ENCODE data around the gene LRRC73.

DNA sequence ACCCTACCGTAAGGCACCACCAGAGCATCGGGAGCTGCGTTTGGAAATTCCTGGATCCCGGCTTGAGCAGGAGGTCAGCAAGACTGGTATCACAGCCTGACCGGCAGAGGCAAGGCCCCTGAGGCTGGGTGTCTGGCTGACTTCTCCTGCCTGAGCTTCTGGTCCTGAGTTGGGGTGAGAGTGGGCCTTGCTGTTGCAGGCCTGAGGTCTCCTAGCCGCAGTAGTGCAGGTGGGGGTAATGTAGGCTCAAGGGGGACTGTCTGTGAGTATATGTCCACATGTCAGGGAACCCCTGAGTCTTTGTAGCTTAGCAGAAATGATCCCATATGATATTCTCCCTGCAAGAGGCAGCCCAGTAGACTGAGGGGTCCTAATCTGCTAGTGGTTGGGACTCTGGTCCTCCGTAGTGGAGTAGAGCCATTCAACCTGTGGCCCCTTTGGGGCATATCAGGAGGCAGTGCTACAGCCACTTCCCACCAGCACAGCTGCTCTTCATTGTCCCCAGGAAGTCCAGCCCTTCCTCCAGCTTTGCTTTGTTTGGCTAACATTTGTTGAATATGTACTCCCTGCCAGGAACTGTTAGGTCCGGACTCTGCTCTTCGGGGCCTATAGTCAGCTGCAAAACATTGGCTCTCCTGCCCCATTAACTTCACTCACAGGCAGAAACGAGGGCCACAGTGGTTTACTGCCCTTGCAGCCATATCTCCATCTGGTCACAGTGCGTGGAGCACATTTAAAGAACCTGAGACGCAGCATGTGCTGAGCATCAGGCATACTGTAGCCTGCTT is 10.9 kb downstream of the LRRC73 start:
- TF ChIP-seq EZH2 (optimal IDR thresholded peaks at IDR 0.05; ENCODE audit: low read depth, low read length) (no peak), EZH2phosphoT487 (IDR thresholded peaks at IDR 0.05; ENCODE audit: low read length) (no peak)
- TF ChIP-seq, protein P1, sequence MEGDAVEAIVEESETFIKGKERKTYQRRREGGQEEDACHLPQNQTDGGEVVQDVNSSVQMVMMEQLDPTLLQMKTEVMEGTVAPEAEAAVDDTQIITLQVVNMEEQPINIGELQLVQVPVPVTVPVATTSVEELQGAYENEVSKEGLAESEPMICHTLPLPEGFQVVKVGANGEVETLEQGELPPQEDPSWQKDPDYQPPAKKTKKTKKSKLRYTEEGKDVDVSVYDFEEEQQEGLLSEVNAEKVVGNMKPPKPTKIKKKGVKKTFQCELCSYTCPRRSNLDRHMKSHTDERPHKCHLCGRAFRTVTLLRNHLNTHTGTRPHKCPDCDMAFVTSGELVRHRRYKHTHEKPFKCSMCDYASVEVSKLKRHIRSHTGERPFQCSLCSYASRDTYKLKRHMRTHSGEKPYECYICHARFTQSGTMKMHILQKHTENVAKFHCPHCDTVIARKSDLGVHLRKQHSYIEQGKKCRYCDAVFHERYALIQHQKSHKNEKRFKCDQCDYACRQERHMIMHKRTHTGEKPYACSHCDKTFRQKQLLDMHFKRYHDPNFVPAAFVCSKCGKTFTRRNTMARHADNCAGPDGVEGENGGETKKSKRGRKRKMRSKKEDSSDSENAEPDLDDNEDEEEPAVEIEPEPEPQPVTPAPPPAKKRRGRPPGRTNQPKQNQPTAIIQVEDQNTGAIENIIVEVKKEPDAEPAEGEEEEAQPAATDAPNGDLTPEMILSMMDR (IDR thresholded peaks at IDR 0.05; ENCODE audit: low read length), result no peak

Measured in MM.1S (cell line).